ENCODE measurements around the gene SNCG.
"Not testable (repeated sequence)": the region's sequence is repeated elsewhere in the genome, so short reads cannot be mapped to it uniquely, and the experiment has no call there.

The SNCG gene
- 0 reads per million in 2 donors for total RNA-seq

DNA sequence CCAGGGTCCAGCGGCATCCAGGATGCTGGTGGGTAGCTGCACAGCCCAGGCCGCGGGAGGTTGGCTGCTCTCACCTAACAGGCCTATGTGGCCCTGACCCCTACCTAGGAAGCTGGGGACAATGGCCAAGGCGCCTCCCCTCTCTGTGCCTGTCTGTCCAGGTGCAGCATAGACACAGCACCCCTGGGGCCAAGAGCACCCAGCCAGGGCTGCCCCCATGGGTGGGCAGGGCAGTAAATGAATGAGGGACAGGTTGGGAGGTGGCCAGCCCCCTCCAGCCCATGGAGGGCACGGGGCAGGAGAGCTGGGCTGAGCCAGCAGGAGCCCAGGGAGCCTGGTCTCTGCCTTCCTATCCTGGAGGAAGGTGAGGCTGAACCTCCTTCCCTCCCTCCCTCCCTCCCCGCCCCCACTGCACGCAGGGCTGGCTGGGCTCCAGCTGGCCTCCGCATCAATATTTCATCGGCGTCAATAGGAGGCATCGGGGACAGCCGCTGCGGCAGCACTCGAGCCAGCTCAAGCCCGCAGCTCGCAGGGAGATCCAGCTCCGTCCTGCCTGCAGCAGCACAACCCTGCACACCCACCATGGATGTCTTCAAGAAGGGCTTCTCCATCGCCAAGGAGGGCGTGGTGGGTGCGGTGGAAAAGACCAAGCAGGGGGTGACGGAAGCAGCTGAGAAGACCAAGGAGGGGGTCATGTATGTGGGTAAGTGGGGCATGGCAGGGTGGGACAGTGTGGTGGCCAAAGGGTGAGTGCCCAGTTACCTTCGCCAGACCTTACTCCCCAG is at the start of gene SNCG:
SNCG (plus strand) TSS at position 484 of the 785 bp plus-strand sequence; CDS start at position 583, 99 bp downstream.
- no peak for DNase-seq

DNA sequence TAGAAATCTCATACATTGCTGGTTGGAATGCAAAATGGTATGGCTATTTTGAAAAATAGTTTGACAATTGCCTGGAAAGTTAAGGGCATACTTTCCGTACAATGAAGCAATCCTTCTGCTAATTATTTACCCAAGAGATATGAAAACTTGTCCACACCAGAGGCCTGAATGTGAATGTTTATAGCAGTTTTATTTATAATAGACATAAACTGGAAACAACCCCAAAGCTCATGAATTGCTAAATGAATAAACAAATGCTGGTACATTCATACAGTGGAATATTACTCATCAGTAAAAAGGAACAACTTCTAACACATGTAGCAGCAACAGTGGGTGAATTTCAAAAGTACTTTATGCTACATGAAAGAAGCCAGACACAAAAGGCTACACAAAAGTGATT is 43.7 kb upstream of the SNCG start:
- DNase-seq = no peak

DNA sequence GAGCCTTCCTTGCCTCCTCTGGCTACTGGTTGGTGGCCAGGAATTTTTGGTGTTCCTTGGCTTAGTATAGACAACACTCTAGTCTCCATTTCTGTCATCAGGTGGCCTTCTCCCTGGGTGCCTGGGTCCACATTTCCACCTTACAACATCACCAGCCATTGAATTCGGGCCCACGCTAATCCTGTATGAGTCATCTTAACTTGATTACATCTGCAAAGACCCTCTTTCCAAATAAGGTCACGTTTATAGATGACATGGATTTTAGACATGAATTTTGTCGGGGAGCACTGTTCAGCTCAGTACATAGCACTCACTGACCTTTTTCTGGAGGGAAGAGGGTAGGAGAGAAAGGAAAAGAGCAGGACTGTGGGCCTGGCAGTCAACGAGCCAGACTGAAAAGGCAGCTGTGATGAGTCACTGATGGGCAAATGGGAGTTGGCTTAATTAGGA is 40.4 kb upstream of the SNCG start:
- no peak for DNase-seq

DNA sequence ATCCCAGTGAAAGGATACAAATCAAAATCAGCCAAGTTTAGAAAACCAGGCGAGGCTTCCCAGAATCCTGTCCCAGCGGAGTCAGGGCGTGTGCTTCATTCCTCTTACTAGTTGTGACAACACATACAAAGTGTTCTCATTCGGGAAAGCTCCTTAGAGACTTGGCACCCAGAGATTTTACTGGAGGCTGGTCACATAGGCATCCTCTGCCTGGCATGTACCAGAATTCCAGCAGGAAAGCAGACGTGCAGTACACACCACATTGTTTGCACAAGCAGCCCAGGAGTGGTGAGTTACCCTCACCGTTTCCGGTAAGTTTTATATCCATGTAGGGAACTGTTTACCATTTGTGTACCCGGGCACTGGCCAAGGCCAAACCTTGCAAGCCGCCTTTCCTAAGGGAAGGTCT is 35.8 kb upstream of the SNCG start:
- DNase-seq = no peak

DNA sequence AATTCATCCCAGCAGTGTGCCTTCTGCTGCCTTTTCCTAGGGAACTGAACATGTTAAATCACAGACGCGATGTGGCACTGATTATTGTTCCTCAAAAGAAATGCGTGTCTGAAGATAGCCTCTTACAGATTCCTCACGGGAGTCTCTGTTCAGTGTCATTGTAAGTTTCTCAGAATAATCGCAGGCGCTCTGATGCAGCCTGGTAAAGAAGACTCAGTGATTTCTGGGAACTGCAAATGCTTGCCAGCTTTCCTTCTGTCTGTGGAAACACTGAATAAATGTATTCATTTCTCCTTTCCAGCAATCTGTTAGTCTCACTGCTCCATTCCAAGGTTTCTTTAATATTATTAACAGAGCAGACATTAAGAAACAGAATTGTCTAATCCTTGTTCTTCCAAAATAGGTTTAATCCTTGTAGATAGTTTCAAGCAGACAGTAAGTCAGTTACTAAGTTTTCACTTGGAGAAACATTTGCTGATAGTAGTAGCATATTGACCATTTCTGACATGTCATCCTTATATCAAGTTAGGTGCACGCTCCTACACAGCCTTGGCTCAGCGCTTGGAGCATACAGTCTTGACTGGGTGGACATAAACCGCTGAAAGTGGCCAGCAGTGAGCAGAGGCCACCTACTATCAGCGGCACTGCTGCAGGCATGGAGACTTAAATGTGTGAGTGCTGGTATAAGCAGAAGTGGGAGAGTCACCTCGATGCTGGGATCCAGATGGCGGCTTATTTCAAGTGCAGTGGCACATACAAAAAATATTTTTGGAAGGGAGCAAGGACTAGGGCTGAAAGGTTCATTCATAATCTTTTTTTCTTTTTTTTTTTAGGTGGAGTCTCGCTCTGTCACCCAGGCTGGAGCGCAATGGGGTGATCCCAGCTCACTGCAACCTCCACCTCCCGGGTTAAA is 28.7 kb upstream of the SNCG start:
- no peak for DNase-seq

DNA sequence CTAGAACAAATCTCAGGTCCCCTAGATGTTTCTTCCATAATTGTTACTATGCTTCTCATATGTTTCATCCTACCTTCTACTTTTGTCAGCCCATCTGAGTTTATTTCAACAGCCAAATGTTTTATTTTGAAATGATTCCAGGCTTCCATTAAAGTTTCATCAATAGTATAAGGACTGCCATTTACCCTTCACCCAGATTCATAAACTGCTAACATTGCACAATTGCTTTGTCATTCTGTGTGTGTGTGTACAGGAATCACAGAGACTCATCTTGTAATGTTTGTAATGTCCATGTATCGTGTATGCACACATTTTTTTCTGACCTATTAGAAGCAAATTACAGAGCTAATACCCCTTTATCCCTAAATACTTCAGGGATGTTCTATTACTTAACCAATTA is 26.5 kb upstream of the SNCG start:
- DNase-seq = no peak

DNA sequence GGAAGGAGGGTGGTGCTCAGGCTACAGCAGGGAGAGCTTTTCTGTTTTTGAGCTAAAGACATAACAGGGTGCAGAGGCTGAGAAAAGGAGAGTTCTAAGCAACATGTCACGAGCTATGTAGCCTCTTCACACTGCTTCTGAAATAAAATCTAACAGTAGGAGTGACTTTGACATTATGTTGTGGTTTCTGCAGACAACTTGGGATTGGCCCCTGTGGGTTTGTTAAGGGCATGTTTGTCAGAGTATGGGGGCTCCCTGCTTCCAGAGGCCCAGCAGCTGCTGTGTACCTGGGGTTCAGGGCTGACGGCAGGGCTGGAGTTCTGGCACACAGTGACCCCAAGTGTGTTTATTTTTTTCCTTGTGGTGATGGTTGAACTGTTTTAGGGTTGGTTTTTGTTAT is 25.7 kb upstream of the SNCG start:
- no peak for DNase-seq

DNA sequence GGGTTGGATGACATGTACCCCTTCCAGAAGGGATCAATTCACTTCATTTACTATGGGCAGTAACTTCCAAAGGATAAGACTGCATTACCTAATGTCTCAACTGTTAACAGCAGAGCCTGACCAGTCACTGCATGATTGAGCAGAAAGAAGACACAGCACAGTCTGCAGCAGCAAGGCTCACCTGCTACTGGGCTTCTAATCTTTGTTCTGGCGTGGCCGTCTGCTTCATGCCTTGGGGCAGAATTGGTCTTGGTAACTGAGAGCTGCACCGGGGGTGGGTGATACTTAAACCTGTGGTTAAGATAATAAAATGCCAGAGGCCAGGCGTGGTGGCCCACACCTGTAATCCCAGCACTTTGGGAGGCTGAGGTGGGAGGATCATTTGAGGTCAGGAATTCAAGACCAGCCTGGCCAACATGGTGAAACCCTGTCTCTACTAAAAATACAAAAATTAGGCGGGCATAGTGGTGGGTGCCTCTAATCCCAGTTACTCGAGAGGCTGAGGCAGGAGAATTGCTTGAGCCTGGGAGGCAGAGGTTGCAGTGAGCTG is 24.2 kb upstream of the SNCG start:
- DNase-seq = not testable (repeated sequence)

DNA sequence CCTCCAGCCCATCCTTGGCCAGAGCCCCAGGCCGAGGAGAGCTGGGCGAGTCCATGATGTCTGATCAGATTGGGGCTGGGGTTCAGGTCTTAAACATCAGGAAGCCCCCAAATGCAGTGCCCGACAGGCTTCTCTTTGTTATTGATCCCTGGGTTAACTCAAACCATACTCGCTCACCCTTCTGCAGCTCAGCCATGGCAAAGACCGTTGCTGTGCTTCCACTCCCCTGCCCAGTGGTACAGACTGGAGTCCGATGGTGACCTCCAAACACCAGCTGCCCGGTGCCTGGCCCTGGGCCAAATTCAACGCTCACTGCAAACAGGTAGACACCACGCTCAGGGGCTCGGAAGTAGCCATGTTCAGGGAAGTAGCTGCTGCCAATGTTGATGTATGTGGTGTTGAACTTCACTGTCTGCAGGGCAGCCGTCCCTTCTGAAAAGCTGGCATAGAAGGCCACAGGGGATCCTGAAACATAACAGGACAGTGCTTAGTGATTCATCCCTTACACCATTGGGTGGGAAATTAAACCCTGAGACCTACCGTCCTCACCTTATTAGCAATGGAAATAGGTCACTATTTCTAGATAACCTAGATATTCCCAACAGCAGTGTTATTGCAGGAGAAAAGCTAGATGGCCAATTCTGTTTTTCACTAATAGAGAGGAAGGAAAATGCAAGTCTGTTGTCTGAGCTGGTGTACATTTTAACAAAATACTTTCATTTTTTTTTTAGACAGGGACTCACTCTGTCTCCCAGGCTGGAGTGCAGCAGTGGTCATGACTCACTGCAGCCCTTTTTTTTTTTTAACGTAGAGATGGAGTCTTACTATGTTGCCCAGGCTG is 21.5 kb upstream of the SNCG start:
- no peak for DNase-seq

DNA sequence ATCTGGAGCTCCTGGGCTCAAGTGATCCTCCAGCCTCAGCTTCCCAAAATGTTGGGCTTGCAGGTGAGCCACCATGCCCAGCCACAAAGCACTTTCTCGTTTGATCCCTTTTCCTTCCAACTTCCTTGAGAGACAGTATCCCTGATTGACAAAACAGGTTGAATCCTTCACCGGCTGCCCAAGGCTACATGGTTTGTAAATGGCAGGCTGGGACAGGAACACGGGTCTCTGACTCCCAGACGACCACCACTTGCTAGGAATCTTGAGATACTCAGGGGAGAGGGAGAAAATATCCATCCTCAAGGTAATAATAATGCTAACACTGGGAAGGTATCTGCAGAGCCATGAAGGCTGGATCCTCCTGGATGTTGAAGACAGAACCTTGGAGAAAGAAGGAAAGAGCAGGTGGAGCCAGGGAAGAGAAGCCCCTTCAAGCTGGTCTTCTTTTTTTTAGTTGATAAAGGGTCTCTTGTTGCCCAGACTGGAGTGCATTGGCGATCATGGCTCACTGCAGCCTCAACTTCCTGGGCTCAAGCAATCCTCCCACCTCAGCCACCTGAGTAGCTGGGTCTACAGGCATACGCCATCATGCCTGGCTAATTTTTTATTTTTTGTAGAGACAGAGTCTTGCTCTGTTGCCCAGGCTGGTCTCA is 20.8 kb upstream of the SNCG start:
- DNase-seq = no peak

DNA sequence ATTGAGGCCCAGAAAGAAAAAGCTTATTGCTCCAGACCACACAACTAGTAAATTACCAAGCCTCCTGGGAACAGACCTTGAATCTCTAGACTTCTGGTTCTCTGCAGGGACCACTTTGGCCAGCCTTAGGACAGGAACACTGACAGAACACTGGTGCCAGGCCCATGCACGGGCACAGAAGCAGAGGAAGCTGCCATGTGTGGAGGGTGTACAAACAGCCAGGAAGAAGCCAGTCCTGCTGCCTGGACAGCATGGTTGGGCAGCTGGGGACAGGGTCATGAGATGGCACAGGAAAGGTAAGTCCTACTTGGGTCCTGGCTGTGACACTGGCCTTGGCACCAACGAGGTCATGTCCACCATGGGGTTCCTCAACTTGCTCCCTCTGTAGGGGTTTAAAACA is 20.1 kb upstream of the SNCG start:
- no peak for DNase-seq

DNA sequence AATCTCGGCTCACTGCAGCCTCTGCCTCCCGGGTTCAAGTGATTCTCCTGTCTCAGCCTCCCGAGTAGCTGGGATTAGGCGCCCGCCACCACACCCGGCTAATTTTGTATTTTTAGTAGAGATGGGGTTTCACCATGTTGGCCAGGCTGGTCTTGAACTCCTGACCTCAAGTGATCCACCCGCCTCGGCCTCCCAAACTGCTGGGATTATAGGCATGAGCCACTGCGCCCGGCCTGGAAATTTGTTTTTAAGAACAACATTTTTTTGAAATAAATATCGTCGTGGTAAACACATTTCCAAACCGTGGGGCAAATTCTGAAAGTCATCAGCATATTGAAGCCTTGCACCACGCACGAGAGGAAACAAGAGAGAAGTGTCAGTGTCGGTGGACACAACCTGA is 18.3 kb upstream of the SNCG start:
- DNase-seq = not testable (repeated sequence)

DNA sequence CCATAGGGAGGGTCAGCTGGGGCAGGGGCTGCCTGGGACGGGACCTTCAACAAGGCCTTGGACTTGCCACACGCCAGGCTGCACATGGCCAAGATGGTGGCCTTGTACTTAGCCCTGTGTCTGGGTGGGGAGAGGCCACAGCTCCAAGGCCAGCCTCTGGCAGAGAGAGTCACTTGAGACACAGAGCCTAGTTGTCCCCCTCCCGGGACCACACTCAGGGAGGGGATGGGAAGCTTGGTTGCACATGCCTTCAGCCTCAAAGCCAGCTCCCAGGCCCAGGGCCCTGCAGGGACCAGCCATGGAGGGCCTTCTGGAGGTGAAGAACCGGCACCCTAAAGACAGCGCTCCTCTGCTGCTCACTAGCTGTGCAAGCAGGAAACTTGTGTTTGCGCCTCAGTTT is 17.7 kb upstream of the SNCG start:
- DNase-seq = no peak

DNA sequence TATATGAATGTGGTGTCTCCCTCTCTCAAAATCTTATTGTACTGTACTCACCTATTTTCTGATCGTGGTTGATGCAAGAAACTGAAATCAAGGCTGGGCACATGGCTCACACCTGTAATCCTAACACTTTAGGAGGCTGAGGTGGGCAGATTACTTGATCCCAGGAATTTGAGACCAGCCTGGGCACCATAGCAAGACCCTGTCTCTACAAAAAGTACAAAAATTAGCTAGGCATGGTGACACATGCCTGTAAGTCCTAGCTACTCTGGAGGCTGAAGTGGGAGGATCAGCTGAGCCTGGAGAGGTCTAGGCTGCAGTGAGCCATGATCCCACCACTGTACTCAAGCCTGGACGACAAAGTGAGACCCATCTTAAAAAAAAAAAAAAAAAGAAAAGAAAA is 17.0 kb upstream of the SNCG start:
- DNase-seq = no peak

DNA sequence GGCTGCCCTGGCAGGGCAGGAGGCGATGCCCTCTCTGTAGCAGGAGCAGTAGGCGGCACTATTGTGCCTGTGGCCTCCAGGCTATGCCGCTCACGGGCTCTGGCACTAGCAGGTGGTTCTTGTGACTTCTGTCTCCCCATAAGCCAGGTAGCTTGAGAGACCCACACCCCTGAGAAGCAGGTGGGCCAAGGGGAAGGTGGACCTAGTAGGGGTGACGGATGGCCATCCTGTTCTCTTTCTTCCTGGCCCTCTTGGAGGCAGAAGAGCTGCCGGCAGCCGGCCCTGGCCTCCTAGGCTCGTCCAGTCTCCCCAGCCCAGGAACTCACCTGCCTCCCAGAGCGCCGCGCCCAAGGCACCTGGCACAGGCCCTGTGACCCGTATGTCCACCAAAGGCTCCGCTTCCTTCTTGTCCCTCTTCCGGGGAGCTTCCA is 16.4 kb upstream of the SNCG start:
- no peak for DNase-seq

DNA sequence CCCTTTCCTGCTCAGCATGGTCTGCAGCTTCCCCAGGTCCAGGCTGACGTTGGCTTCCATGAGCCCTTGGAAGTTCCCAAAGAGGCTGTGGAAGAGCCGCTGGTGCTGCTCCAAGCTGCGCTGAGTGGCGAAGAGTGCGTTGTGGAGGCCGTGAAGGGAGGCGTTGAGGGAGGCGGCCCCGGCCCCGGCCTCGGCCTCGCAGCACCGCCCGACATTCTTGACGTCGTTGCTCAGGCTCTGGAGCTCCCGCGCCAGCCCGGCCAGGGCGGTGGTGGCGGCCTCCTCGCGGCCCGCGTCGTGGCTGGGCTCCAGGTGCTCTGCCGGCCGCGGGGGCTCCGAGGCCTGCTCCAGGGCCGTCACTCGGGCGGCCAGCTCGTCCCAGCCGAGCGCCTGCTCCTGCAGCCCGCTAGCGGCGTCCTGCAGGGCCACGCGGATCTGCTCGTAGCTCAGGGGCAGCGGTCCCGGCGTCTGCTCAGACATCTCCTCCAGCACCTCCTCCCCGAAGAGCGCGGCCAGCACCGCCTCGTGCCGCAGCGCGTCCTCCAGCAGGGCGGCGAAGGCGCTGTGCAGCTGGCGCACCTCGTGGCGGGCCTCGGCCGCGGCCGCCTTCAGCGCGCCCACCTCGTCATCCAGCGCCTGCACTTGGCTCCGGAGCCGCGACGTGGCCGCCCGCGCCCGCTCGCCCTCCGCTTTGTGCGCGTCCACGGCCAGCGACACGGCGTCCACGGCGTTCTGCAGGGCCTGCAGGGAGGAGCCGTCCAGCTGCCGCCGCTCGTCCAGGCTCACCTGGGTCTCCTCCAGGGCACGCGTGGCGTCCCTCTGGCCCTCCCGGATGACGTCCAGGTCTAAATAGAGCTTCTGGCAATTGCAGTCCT is 15.7 kb upstream of the SNCG start:
- no peak for DNase-seq

DNA sequence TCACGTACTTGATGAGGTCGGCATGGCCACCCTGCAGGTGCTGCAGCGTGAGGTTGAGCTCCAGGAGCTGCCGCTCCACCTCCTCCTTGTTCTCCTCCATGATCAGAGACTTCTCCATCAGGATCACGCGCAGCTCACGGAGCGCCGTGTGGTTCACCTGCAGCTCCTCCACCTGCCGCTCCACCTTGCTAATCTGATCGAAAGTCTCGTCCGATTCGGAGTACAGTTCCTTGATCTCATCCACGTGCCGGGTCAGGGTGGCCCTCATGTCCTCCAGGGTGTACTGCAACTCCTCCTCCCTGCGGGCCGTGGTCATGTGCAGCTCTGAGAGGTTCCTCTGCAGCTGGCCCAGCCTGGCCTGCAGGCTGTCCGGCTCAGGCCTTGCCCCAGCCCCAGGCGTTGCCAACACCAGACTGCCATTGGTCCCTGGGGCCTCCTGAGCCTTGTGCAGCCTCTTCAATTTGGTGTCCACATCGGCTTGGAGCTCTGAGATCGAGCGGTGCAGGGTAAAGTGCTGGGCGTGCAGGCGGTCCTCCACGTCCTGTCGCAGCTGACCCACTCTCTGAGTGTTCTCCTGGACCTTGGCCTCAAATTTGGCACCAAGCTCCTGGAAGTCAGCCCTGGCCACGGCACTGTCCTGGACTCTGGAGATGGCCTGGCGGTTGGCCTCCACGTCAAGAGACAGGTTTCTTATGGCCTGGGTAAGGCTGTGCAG is 14.9 kb upstream of the SNCG start:
- no peak for DNase-seq

DNA sequence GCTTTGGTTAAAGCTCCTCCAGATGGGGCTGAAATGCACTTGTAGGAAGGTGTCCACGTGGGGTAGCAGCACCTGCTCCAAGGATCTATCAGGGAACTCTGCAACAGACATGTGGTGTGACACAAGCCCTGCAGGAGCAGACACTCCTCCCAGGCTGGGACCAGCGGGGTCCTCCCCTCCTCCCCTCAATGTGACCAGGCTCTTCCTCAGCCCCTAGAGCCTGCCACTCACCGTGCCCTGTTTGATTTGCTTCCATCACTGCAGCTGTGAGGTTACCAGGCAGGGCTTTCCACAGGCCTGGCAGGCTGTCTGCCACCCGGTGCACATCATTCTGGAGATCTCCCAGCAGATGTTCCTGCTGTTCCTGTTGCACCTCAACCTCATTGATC is 14.4 kb upstream of the SNCG start:
- DNase-seq = no peak

DNA sequence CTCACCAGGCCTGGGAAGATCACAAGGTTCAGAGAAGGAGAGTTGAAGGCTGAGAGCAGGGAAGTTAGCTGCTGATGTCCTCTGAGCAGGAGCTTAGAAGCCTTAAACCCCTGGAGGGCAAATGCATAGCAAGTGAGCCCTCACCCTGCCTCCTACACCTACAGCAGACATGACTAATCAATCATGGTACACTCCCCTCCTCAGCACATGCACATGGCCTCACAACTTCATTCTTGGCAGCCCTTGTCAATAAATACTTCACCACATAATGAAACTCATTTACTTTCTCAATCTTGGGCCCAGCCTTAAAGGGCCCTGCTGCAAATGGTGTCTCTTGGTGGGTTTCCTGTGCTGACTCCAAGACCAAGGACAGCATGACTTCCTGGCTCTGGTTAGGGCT is 13.9 kb upstream of the SNCG start:
- no peak for DNase-seq

DNA sequence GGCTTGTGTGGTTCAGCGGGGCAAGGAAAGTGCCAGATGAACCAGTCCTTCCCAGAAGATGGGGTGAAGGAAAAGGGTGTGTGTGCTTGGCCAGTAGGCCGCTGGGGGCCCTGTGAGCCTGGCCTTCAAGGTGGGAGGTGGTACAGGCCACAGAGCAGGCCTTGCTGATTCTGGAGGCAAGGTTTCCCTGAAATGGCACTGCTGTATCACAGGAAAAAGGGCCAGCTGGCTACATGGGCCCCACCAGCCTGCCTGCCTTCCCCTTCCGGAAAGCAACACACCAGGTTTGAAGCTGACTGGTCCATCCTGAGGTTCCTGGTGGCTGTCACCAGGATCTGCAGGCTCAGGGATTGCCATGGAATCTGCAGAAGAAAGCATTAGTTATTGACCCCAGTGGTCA is 13.5 kb upstream of the SNCG start:
- no peak for DNase-seq
